HepG2 (cell line): Measurements from ENCODE around the gene ZNF618. TPM values are rescaled to one million over a fixed set of nuclear protein-coding genes. Genes with fewer than 3 reads are reported as not detected.

Source experiments
- ARID3A ChIP-seq: IDR thresholded peaks from 2 replicates; pipeline ENCODE4 v1.6.1; 2012; ENCODE audit warnings: low read depth, low read length, improper control_type of control experiment
- ARNT2 ChIP-seq: sonication (generic); formaldehyde crosslinking; IDR thresholded peaks from 2 replicates; pipeline ENCODE4 v1.8.0; 2022; ENCODE audit warnings: mild to moderate bottlenecking, low read depth, missing genetic modification reagents, moderate library complexity
- FIP1L1 ChIP-seq: fragments of 200-400 bp; formaldehyde crosslinking; IDR thresholded peaks from 2 replicates; pipeline ENCODE4 v1.6.1; 2018; ENCODE audit warnings: low read depth, mild to moderate bottlenecking, low read length, moderate library complexity, borderline replicate concordance; ENCODE audit not compliant: insufficient read depth
- FOXP4 ChIP-seq: sonication (generic); formaldehyde crosslinking; IDR thresholded peaks from 2 replicates; pipeline ENCODE4 v1.4.0; 2020; ENCODE audit warnings: missing genetic modification reagents
- GRHL1 ChIP-seq: sonication (generic); formaldehyde crosslinking; conservative IDR thresholded peaks from 2 replicates; pipeline ENCODE4 v1.8.0; 2022; ENCODE audit warnings: missing genetic modification reagents
- GZF1 ChIP-seq: sonication (generic); formaldehyde crosslinking; IDR thresholded peaks from 2 replicates; pipeline ENCODE4 v1.5.1; 2020; ENCODE audit warnings: mild to moderate bottlenecking, missing genetic modification reagents
- HHEX ChIP-seq: IDR thresholded peaks from 2 replicates; pipeline ENCODE4 v1.6.1; 2016; ENCODE audit warnings: control low read depth
- HMG20B ChIP-seq: conservative IDR thresholded peaks from 2 replicates; pipeline ENCODE4 v1.6.1; 2016; ENCODE audit warnings: missing genetic modification reagents, missing compliant biosample characterization
- MYPOP ChIP-seq: sonication (generic); formaldehyde crosslinking; IDR thresholded peaks from 2 replicates; pipeline ENCODE4 v1.8.1; 2023; ENCODE audit warnings: mild to moderate bottlenecking, moderate library complexity, missing genetic modification reagents
- RBM39 ChIP-seq: fragments of 200-400 bp; formaldehyde crosslinking; IDR thresholded peaks from one replicate; pipeline ENCODE4 v1.6.1; 2018; ENCODE audit warnings: antibody characterized with exemption, mild to moderate bottlenecking, low read depth, low read length; ENCODE audit not compliant: poor library complexity, severe bottlenecking
- SNAPC4 ChIP-seq: sonication (generic); formaldehyde crosslinking; IDR thresholded peaks from 2 replicates; pipeline ENCODE4 v1.4.0; 2020; ENCODE audit warnings: mild to moderate bottlenecking, missing genetic modification reagents
- SP4 ChIP-seq: sonication (generic); formaldehyde crosslinking; IDR thresholded peaks from 2 replicates; pipeline ENCODE4 v1.8.1; 2023; ENCODE audit warnings: mild to moderate bottlenecking, missing genetic modification reagents
- TAF15 ChIP-seq: fragments of 200-400 bp; formaldehyde crosslinking; IDR thresholded peaks from one replicate; pipeline ENCODE4 v1.6.1; 2018; ENCODE audit warnings: mild to moderate bottlenecking, low read depth, low read length; ENCODE audit not compliant: poor library complexity, severe bottlenecking
- ZNF432 ChIP-seq: sonication (generic); formaldehyde crosslinking; IDR thresholded peaks from 2 replicates; pipeline ENCODE4 v1.5.0; 2020; ENCODE audit warnings: missing genetic modification reagents, mild to moderate bottlenecking, borderline replicate concordance
- ZNF451 ChIP-seq: sonication (generic); formaldehyde crosslinking; IDR thresholded peaks from 2 replicates; pipeline ENCODE4 v1.5.0; 2020; ENCODE audit warnings: mild to moderate bottlenecking, missing genetic modification reagents
- ZNF713 ChIP-seq: sonication (generic); formaldehyde crosslinking; IDR thresholded peaks from 2 replicates; pipeline ENCODE4 v1.4.0; 2020; ENCODE audit warnings: mild to moderate bottlenecking, missing genetic modification reagents
- polyA plus RNA-seq, 8 experiments: library from polyadenylated mRNA; depleted of rRNA in 3 of 8; stranded (reverse) in 7 of 8; unstranded in 1 of 8; fragments of >200 nt; fragmentation: Illumina TruSeq in 4 of 8; extraction: Trizol in 4 of 8; gene quantifications; 2 replicates each; pipeline versions ENCODE4 v1.2.1 to v1.2.3, GENCODE V29; 2011 to 2016; ENCODE audit warnings: low read depth in 4 of 8, missing spikeins in 1 of 8, mixed read lengths in 1 of 8; ENCODE audit not compliant: insufficient read depth in 1 of 8
- total RNA-seq, 5 experiments: library from RNA; depleted of rRNA; stranded (reverse); fragments of >200 nt; fragmentation: Illumina TruSeq; extraction: Trizol; gene quantifications; 2 replicates each; pipeline ENCODE4 v1.2.3, GENCODE V29; 2016; ENCODE audit warnings: low read depth in 1 of 5

The ZNF618 gene
- total and polyA plus RNA-seq, 2 of the 13 experiments (the other 11 are each of a cell fraction or from before 2014, with no cell fraction given) = 0.07 TPM

GRCh38 chr9:114078021-114078780 lies 202.1 kb downstream of the ZNF618 start, which contains the start of gene AMBP (continued):
- TF ChIP-seq ARID3A (peak; percentile 50; the same call in 1 of the 2 replicates), GZF1 (CRISPR knock-in tag) (no peak), FOXP4 (CRISPR knock-in tag) (peak; percentile 95), ZNF451 (CRISPR knock-in tag) (peak; percentile 95), FIP1L1 (peak; percentile 86; the same call in 1 of the 2 replicates), RBM39 (no peak), MYPOP (CRISPR knock-in tag) (no peak), SP4 (no peak), ZNF713 (CRISPR knock-in tag) (peak; percentile 94; the same call in 1 of the 2 replicates), HHEX (CRISPR knock-in tag) (peak; percentile 88), HMG20B (CRISPR knock-in tag) (peak; percentile 85), TAF15 (no peak), ARNT2 (CRISPR knock-in tag) (peak; percentile 84), SNAPC4 (CRISPR knock-in tag) (peak; percentile 72), ZNF432 (CRISPR knock-in tag) (no peak), GRHL1 (CRISPR knock-in tag) (no peak)
